Endothelial cell of umbilical vein (primary cell): ENCODE measurements around the gene ANKRD16. TPM values are rescaled to one million over a fixed set of nuclear protein-coding genes. Genes with fewer than 3 reads are reported as not detected.

Experiments
- BruUV-seq: library from RNA; stranded (reverse); fragments of 400-500 nt; replicated peaks from 2 replicates; lab custom pipeline; 2021; lab: Mats Ljungman, UMichigan
- CTCF ChIA-PET: fragments of 300-600, 350-600 bp; sonication (Branson Sonifier 250); formaldehyde crosslinking; loops from one replicate; lab custom pipeline; 2021; ENCODE audit warnings: antibody characterized with exemption, inconsistent platforms; lab: Charles Lee
- POLR2A ChIA-PET: fragments of 300-600, 350-600 bp; sonication (Branson Sonifier 250); formaldehyde crosslinking; loops from one replicate; lab custom pipeline; 2021; ENCODE audit warnings: antibody characterized with exemption, inconsistent platforms; lab: Charles Lee
- DNase-seq: peaks from one replicate; pipeline ENCODE4 v3.0.0-alpha.2; 2011; ENCODE audit warnings: low read depth, low spot score
- FAIRE-seq: peaks from 2 replicates; lab custom pipeline; 2011; peaks lifted over from hg19 to GRCh38; lab: Jason Lieb, UNC
- H2AFZ ChIP-seq: 2 replicates; pipeline ENCODE4 v1.6.0; 2012; ENCODE audit warnings: low read depth, low read length, control low read depth, inconsistent platforms
- H3K27ac ChIP-seq: 2 replicates; pipeline ENCODE4 v1.5.1; 2011; ENCODE audit warnings: low read depth, mild to moderate bottlenecking, control low read depth, low read length, moderate library complexity; ENCODE audit not compliant: insufficient read depth
- H3K27me3 ChIP-seq, 2 experiments: 2 replicates each; pipeline versions ENCODE4 v1.6.0 to v1.6.1; 2011; ENCODE audit warnings: low read length in 2 of 2, mixed read lengths in 1 of 2; ENCODE audit not compliant: control insufficient read depth in 2 of 2, insufficient read depth in 2 of 2
- H3K36me3 ChIP-seq, 2 experiments: 2 replicates in 1 of 2; 3 replicates in 1 of 2; pipeline ENCODE4 v1.5.1; 2011; ENCODE audit warnings: low read length in 2 of 2, mild to moderate bottlenecking in 1 of 2, moderate library complexity in 1 of 2; ENCODE audit not compliant: control insufficient read depth in 2 of 2, insufficient read depth in 2 of 2; ENCODE audit errors: extremely low read depth in 1 of 2
- H3K4me1 ChIP-seq: 3 replicates; pipeline ENCODE4 v1.5.1; 2011; ENCODE audit warnings: mild to moderate bottlenecking, low read length; ENCODE audit not compliant: control insufficient read depth, insufficient read depth; ENCODE audit errors: extremely low read depth
- H3K4me2 ChIP-seq: 2 replicates; pipeline ENCODE4 v1.6.1; 2011; ENCODE audit warnings: low read length, control low read depth, mixed read lengths; ENCODE audit not compliant: insufficient read depth
- H3K4me3 ChIP-seq, 3 experiments: fragments of 200-600 bp in 1 of 3; sonication (generic), shearing (Covaris generic) in 1 of 3; replicated peaks in 1 of 3; 2 replicates each; pipeline ENCODE4 v1.5.1; 2011 to 2016; ENCODE audit warnings: control low read depth in 3 of 3, low read length in 3 of 3, mild to moderate bottlenecking in 2 of 3, inconsistent platforms in 1 of 3, low read depth in 1 of 3, moderate library complexity in 1 of 3; ENCODE audit not compliant: insufficient read depth in 1 of 3
- H3K79me2 ChIP-seq: 2 replicates; pipeline ENCODE4 v1.6.0; 2012; ENCODE audit warnings: low read length, inconsistent platforms; ENCODE audit not compliant: control insufficient read depth, insufficient read depth
- H3K9ac ChIP-seq: replicated peaks from 2 replicates; pipeline ENCODE3; 2011; ENCODE audit warnings: low read length, control low read depth; ENCODE audit not compliant: insufficient read depth; ENCODE audit errors: extremely low read depth
- H3K9me1 ChIP-seq: replicated peaks from 3 replicates; pipeline ENCODE4 v1.6.0; 2011; ENCODE audit warnings: mild to moderate bottlenecking, low read length; ENCODE audit not compliant: control insufficient read depth, insufficient read depth; ENCODE audit errors: extremely low read depth
- H3K9me3 ChIP-seq: replicated peaks from 2 replicates; pipeline ENCODE4 v1.5.1; 2012; ENCODE audit warnings: low read length, inconsistent platforms; ENCODE audit not compliant: control insufficient read depth, insufficient read depth
- H4K20me1 ChIP-seq: replicated peaks from 2 replicates; pipeline ENCODE3; 2011; ENCODE audit warnings: mild to moderate bottlenecking, low read length; ENCODE audit not compliant: control insufficient read depth, insufficient read depth; ENCODE audit errors: extremely low read depth
- CTCF ChIP-seq, 2 donors: IDR thresholded peaks; 1 replicate in 1 of 2; 2 replicates in 1 of 2; pipeline ENCODE4 v1.5.1; 2011; ENCODE audit warnings: low read length in 2 of 2, mild to moderate bottlenecking in 2 of 2, moderate library complexity in 2 of 2, control low read depth in 1 of 2, inconsistent platforms in 1 of 2, low read depth in 1 of 2; ENCODE audit not compliant: insufficient read depth in 1 of 2; ENCODE audit errors: extremely low read depth in 1 of 2
- EZH2 ChIP-seq: IDR thresholded peaks from 2 replicates; pipeline ENCODE4 v1.6.1; 2012; ENCODE audit warnings: borderline replicate concordance, low read depth, mild to moderate bottlenecking, moderate library complexity, low read length, inconsistent platforms; ENCODE audit not compliant: severe bottlenecking
- FOS ChIP-seq: IDR thresholded peaks from 2 replicates; pipeline ENCODE4 v1.6.1; 2011; ENCODE audit warnings: mild to moderate bottlenecking, low read length, moderate library complexity, borderline replicate concordance; ENCODE audit not compliant: insufficient read depth
- GATA2 ChIP-seq: IDR thresholded peaks from 2 replicates; pipeline ENCODE4 v1.7.0; 2011; ENCODE audit warnings: low read depth, mild to moderate bottlenecking, moderate library complexity, mixed read lengths, low read length; ENCODE audit not compliant: insufficient read length, insufficient read depth
- JUN ChIP-seq: IDR thresholded peaks from 2 replicates; pipeline ENCODE4 v1.6.1; 2011; ENCODE audit warnings: borderline replicate concordance, low read depth; ENCODE audit not compliant: insufficient read length, insufficient read depth
- MAX ChIP-seq: IDR thresholded peaks from 2 replicates; pipeline ENCODE4 v1.6.1; 2011; ENCODE audit not compliant: insufficient read depth, insufficient read length
- MYC ChIP-seq: IDR thresholded peaks from one replicate; pipeline ENCODE4 v1.6.1; 2011; ENCODE audit warnings: mild to moderate bottlenecking, low read depth, low read length
- POLR2A ChIP-seq: IDR thresholded peaks from 2 replicates; pipeline ENCODE4 v1.6.1; 2012; ENCODE audit warnings: low read depth, mild to moderate bottlenecking, control low read depth, low read length
- POLR2AphosphoS5 ChIP-seq: IDR thresholded peaks from 2 replicates; pipeline ENCODE4 v1.6.1; 2012; ENCODE audit warnings: low read depth, mild to moderate bottlenecking, control low read depth, low read length, moderate library complexity; ENCODE audit not compliant: insufficient read depth
- dilution Hi-C: fragments of 300-500 bp; cut with MboI; formaldehyde crosslinking; loops from one replicate; pipeline ENCODE4 v1.15.0; 2019; ENCODE audit warnings: low sequenced_read_pairs; ENCODE audit not compliant: extremely low pct_ligation_motif_present
- intact Hi-C: fragments of 100-400 bp; cut with micrococcal nuclease; formaldehyde crosslinking; loops from one replicate; pipeline ENCODE4 v1.10.0; 2022
- polyA plus RNA-seq, 4 experiments: library from polyadenylated mRNA; depleted of rRNA in 3 of 4; stranded (reverse) in 3 of 4; unstranded in 1 of 4; fragments of >200 nt; gene quantifications; 2 replicates each; pipeline versions ENCODE4 v1.2.1 to v1.2.3, GENCODE V29; 2011 to 2012; ENCODE audit warnings: missing spikeins in 1 of 4
- total RNA-seq: library from RNA; stranded (reverse); gene quantifications from 2 replicates; pipeline ENCODE4 v1.2.3, GENCODE V29; 2021

Gene ANKRD16
- total and polyA plus RNA-seq, 2 donors (not counting 3 experiments of a cell fraction or from before 2014, with no cell fraction given), result 6.9 to 8.0 TPM

DNA sequence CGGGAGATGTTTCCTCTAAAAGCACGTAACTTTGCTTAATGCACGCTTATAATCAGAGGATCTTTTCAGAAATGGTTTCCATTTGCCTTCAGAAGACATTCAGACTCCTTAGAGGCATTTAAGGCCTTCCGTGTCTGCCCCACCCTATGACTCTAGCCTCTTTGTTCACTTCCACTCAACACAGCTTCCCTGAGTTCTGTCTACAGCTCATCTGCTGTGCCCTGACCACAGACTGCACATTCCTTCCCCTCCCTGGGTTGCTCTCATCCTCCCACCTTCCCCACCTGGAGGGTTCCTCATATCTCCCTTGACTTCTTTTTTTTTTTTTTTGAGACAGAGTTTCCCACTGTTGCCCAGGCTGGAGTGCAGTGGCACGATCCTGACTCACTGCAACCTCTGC, 17.0 kb upstream of the ANKRD16 start:
- TF ChIP-seq JUN (no peak), FOS (no peak), MYC (no peak), MAX (no peak), GATA2 (no peak), POLR2AphosphoS5 (no peak), POLR2A (no peak), EZH2 (no peak)
- POLR2A ChIA-PET, result no interaction called here
- Histone ChIP-seq H2AFZ (no peak overlapping the region), H3K4me2 (no peak overlapping the region), H3K79me2 (peaks cover 4% of the 10 kb centered on the region), H3K27me3 (no peaks in the 10 kb centered on the region), H4K20me1 (no peaks in the 10 kb centered on the region), H3K9ac (no peak overlapping the region), H3K9me1 (no peaks in the 10 kb centered on the region), H3K9me3 (no peaks in the 10 kb centered on the region), H3K27ac (no peak overlapping the region), H3K4me1 (peaks cover 2% of the 10 kb centered on the region), H3K36me3 (peaks cover 8 to 29% of the 10 kb centered on the region in 2 experiments), H3K4me3 (no peak overlapping the region)
- DNase-seq (no peak), FAIRE-seq (no peak)
- CTCF ChIA-PET, result no interaction called here
- no TSS peak for BruUV-seq
- dilution Hi-C loops (no loop called here), intact Hi-C loops (no loop called here)

GRCh38 chr10:5905854-5906507, 16.3 kb upstream of the ANKRD16 start:
- TF ChIP-seq MYC (no peak), POLR2AphosphoS5 (no peak), MAX (no peak), EZH2 (no peak), CTCF (IDR thresholded peaks at IDR 0.05; ENCODE audit: extremely low read depth in 1 of 2, insufficient read depth in 1 of 2, low read depth in 1 of 2, low read length in 2 of 2) (no peak), POLR2A (no peak), JUN (no peak), FOS (no peak)
- intact Hi-C loops (no loop called here), dilution Hi-C loops (no loop called here)
- peaks cover 5 to 22% of the 10 kb centered on the region in 2 experiments for H3K36me3 ChIP-seq
- H2AFZ ChIP-seq, result no peak overlapping the region
- H3K4me3 ChIP-seq, result no peak overlapping the region
- POLR2A ChIA-PET, result no interaction called here
- H3K27ac ChIP-seq, result no peak overlapping the region
- DNase-seq (no peak), FAIRE-seq (no peak)
- peaks cover 4% of the 10 kb centered on the region for H3K79me2 ChIP-seq
- H3K9me3 ChIP-seq, result no peaks in the 10 kb centered on the region
- no peaks in the 10 kb centered on the region for H4K20me1 ChIP-seq
- peaks cover 2% of the 10 kb centered on the region for H3K4me1 ChIP-seq
- BruUV-seq, result no TSS peak
- CTCF ChIA-PET, result no interaction called here
- no peak overlapping the region for H3K9ac ChIP-seq
- no peaks in the 10 kb centered on the region for H3K27me3 ChIP-seq
- H3K4me2 ChIP-seq, result no peak overlapping the region
- H3K9me1 ChIP-seq, result no peaks in the 10 kb centered on the region
